Esophagus squamous epithelium (tissue), 4 donors: ENCODE results near the gene ZNF341.

ENCODE experiments used
- POLR2A ChIP-seq, 4 donors: fragments of 450-650 bp; IDR thresholded peaks; one replicate each; pipeline ENCODE4 v1.6.1; 2017; ENCODE audit warnings: antibody characterized with exemption in 4 of 4, mild to moderate bottlenecking in 4 of 4, moderate library complexity in 3 of 4
- TF ChIP-seq, protein P1 (sequence below), 6 experiments: fragments of 450-650 bp in 4 of 6; fragments of 200-600 bp in 2 of 6; sonication (generic) in 2 of 6; IDR thresholded peaks; one replicate each; pipeline ENCODE4 v1.5.1; 2016 to 2019; ENCODE audit warnings: antibody characterized with exemption in 6 of 6, mild to moderate bottlenecking in 4 of 6, moderate library complexity in 4 of 6

DNA sequence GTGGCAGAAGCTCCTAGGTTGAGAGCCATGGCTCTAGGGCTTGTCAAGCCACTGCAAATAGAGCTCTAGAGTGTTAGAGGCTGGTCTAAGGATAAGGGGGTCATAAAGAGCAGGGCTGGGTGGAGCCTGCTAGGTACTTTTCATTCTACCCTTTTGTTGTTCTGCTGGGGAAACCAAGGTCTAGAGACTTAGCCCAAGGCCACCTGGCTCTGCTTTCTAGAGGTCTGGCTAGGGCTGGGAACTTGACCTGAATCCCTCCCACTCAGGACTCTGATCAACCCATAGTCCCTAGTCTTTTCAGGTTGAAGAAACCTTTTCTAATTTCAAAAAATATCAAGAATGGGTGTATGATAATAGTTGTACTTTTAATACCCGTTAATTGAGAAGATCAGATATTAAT is 93.1 kb downstream of the ZNF341 start:
- TF ChIP-seq POLR2A (IDR thresholded peaks at IDR 0.05) = no peak
- TF ChIP-seq, protein P1, sequence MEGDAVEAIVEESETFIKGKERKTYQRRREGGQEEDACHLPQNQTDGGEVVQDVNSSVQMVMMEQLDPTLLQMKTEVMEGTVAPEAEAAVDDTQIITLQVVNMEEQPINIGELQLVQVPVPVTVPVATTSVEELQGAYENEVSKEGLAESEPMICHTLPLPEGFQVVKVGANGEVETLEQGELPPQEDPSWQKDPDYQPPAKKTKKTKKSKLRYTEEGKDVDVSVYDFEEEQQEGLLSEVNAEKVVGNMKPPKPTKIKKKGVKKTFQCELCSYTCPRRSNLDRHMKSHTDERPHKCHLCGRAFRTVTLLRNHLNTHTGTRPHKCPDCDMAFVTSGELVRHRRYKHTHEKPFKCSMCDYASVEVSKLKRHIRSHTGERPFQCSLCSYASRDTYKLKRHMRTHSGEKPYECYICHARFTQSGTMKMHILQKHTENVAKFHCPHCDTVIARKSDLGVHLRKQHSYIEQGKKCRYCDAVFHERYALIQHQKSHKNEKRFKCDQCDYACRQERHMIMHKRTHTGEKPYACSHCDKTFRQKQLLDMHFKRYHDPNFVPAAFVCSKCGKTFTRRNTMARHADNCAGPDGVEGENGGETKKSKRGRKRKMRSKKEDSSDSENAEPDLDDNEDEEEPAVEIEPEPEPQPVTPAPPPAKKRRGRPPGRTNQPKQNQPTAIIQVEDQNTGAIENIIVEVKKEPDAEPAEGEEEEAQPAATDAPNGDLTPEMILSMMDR (IDR thresholded peaks at IDR 0.05) = no peak
